Adipocyte (in vitro differentiated cells): ENCODE data around the gene RNF214.
A peak's percentile ranks its signal among the peaks of the same experiment; 100 is the strongest.
"Not testable (repeated sequence)": the region's sequence is repeated elsewhere in the genome, so short reads cannot be mapped to it uniquely, and the experiment has no call there.

Experiments used
- DNase-seq: peaks from one replicate; pipeline ENCODE4 v3.0.0-alpha.2; 2015; ENCODE audit warnings: low read depth
- H3K27me3 ChIP-seq: replicated peaks from 2 replicates; pipeline ENCODE4 v1.7.0; 2013; ENCODE audit warnings: mild to moderate bottlenecking, low read length, moderate library complexity; ENCODE audit not compliant: control insufficient read depth, insufficient read depth
- H3K36me3 ChIP-seq: 2 replicates; pipeline ENCODE4 v1.7.0; 2013; ENCODE audit warnings: low read length, mild to moderate bottlenecking, moderate library complexity; ENCODE audit not compliant: control insufficient read depth, insufficient read depth, severe bottlenecking
- H3K4me1 ChIP-seq: 2 replicates; pipeline ENCODE4 v1.7.0; 2013; ENCODE audit warnings: mild to moderate bottlenecking, low read length, moderate library complexity; ENCODE audit not compliant: control insufficient read depth, insufficient read depth
- H3K4me3 ChIP-seq: 2 replicates; pipeline ENCODE4 v1.7.0; 2013; ENCODE audit warnings: mild to moderate bottlenecking, low read length, moderate library complexity
- H3K9ac ChIP-seq: 2 replicates; pipeline ENCODE4 v1.7.0; 2013; ENCODE audit warnings: mild to moderate bottlenecking, low read length, moderate library complexity
- H3K9me3 ChIP-seq: 2 replicates; pipeline ENCODE4 v1.7.0; 2013; ENCODE audit warnings: mild to moderate bottlenecking, low read length, moderate library complexity; ENCODE audit not compliant: control insufficient read depth

The RNF214 gene

DNA sequence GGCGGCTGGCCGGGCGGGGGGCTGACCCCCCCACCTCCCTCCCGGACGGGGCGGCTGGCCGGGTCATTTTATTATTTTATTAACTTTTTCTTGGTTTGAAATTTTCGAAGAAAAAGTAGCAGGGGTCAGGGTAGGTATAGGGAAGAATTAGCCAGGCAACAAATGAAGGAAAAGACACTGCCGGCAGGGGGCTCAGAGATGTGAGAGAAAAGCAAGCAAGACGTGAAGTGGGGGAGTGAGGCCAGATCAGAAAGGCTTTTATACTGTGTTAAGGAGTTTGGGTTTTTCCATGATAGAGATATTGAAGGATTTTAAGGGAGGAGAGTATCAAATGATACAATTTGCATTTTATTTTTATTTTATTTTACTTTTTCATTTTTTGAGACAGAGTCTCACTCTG lies 19.0 kb downstream of the RNF214 start:
- DNase-seq = no peak
- no peak overlapping the region for H3K4me3 ChIP-seq
- H3K9me3 ChIP-seq = no peaks in the 10 kb centered on the region
- peaks cover 51% of the 10 kb centered on the region for H3K36me3 ChIP-seq
- no peaks in the 10 kb centered on the region for H3K27me3 ChIP-seq
- H3K4me1 ChIP-seq = no peaks in the 10 kb centered on the region
- H3K9ac ChIP-seq = no peak overlapping the region

DNA sequence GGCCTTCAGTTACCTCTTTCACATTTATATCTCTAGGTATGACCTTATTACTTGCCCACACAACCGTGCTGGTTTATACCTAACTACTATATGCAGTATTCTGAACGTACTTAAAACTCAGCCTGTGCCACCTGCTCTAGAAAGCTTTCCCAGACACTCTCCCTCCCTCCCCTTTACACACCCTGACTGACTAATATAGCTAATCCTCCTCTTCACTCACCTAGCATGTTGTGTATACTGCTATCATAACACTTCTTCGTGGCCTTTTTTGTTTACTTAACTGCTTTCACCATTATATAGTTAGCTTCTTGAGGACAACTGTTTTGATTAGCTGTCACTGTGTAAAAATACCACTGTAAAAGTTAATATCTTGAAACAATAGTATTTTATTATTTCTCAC lies 23.5 kb downstream of the RNF214 start:
- DNase-seq = no peak
- Histone ChIP-seq H3K9ac (no peak overlapping the region), H3K27me3 (no peaks in the 10 kb centered on the region), H3K36me3 (peaks cover 24% of the 10 kb centered on the region), H3K4me1 (peaks cover 15% of the 10 kb centered on the region), H3K9me3 (no peaks in the 10 kb centered on the region), H3K4me3 (no peak overlapping the region)

- no peak overlapping the region for H3K4me3 ChIP-seq
- no peak overlapping the region for H3K9ac ChIP-seq
- no peaks in the 10 kb centered on the region for H3K27me3 ChIP-seq
- H3K36me3 ChIP-seq = peaks cover 29% of the 10 kb centered on the region
- DNase-seq = no peak
- H3K9me3 ChIP-seq = no peaks in the 10 kb centered on the region
- H3K4me1 ChIP-seq = peaks cover 15% of the 10 kb centered on the region
These were observed 24.1 kb downstream of the RNF214 start for GRCh38 chr11:117256573-117256972.

DNA sequence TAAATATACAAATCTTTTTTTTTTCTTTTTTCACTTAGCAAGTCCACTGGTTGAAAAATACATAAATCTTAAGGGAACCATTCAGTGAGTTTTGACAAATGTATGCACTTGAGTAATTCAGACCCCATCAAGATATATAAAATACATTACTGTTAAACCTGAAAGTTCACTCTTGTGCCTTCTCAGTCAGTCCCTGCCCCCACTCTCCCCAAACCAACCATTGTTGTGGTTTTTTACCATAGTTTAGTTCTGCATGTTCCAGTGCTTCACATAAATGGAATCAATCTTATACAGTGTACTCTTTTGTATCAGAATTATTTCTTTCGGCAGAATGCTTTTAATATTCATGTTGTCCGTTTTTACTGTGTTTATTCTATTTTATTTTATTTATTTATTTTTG lies 26.1 kb downstream of the RNF214 start:
- Histone ChIP-seq H3K27me3 (no peaks in the 10 kb centered on the region), H3K36me3 (peaks cover 31% of the 10 kb centered on the region), H3K9ac (no peak overlapping the region), H3K4me3 (no peak overlapping the region), H3K4me1 (peaks cover 15% of the 10 kb centered on the region), H3K9me3 (no peaks in the 10 kb centered on the region)
- DNase-seq = no peak

- H3K4me1 ChIP-seq = peaks cover 15% of the 10 kb centered on the region
- DNase-seq = no peak
These were observed 26.9 kb downstream of the RNF214 start for GRCh38 chr11:117259417-117259816.

GRCh38 chr11:117264624-117265323 lies 32.3 kb downstream of the RNF214 start:
- H3K9me3 ChIP-seq, H3K27me3 ChIP-seq, H3K4me3 ChIP-seq, H3K4me1 ChIP-seq, H3K9ac ChIP-seq, DNase-seq: not testable (repeated sequence)
- peaks cover 27% of the 10 kb centered on the region for H3K36me3 ChIP-seq

More at GRCh38 chr11:117259417-117259816, 26.9 kb downstream of the RNF214 start:
- no peaks in the 10 kb centered on the region for H3K27me3 ChIP-seq
- H3K4me3 ChIP-seq = no peak overlapping the region
- H3K9ac ChIP-seq = no peak overlapping the region
- peaks cover 27% of the 10 kb centered on the region for H3K36me3 ChIP-seq
- no peaks in the 10 kb centered on the region for H3K9me3 ChIP-seq

DNA sequence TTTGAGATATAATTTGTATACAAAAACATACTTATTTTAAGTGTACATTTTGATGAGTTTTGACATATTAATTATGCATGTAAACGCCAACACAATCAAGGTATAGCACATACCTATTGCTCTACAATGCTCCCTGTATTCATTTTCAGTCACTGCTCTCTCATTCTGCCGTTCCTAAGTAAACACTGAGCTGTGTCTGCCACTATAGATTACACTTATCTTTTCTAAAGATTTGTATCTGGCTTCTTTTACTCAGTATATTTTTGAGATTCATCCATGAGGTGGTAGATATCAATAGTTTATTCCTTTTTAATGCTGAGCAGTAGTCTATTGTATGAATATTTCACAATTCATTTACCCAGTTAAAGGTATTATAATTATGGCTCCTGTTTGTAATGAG lies 33.3 kb downstream of the RNF214 start:
- Histone ChIP-seq H3K36me3 (peaks cover 27% of the 10 kb centered on the region), H3K4me1 (no peaks in the 10 kb centered on the region), H3K27me3 (no peaks in the 10 kb centered on the region), H3K4me3 (no peak overlapping the region), H3K9ac (no peak overlapping the region), H3K9me3 (no peaks in the 10 kb centered on the region)
- no peak for DNase-seq

- peaks cover 9% of the 10 kb centered on the region for H3K36me3 ChIP-seq
- DNase-seq = no peak
- no peaks in the 10 kb centered on the region for H3K27me3 ChIP-seq
- no peaks in the 10 kb centered on the region for H3K9me3 ChIP-seq
- peaks cover 10% of the 10 kb centered on the region for H3K4me1 ChIP-seq
- no peak overlapping the region for H3K4me3 ChIP-seq
- H3K9ac ChIP-seq = no peak overlapping the region
These were observed 37.4 kb downstream of the RNF214 start for GRCh38 chr11:117269856-117270255.

GRCh38 chr11:117271208-117271607 lies 38.7 kb downstream of the RNF214 start:
- Histone ChIP-seq H3K4me1 (peaks cover 10% of the 10 kb centered on the region), H3K4me3 (no peak overlapping the region), H3K27me3 (no peaks in the 10 kb centered on the region), H3K36me3 (peaks cover 4% of the 10 kb centered on the region), H3K9me3 (no peaks in the 10 kb centered on the region), H3K9ac (no peak overlapping the region)
- DNase-seq = no peak

DNA sequence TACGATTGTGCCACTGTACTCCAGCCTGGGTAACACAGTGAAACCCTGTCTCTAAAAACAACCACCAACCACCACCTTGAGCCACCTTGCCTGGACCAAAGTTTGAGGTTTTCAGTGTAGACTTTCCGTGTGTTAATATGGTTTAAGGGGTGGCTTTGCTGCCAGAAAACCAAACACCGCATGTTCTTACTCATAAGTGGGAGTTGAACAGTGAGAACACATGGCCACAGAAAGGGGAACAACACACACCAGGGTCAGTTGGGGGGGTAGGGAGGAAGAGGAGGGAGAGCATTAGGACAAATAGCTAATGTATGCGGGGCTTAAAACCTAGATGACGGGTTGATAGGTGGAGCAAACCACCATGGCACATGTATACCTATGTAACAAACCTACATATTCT lies 39.7 kb downstream of the RNF214 start:
- not testable (repeated sequence) for H3K36me3 ChIP-seq, H3K9me3 ChIP-seq, H3K4me3 ChIP-seq

DNA sequence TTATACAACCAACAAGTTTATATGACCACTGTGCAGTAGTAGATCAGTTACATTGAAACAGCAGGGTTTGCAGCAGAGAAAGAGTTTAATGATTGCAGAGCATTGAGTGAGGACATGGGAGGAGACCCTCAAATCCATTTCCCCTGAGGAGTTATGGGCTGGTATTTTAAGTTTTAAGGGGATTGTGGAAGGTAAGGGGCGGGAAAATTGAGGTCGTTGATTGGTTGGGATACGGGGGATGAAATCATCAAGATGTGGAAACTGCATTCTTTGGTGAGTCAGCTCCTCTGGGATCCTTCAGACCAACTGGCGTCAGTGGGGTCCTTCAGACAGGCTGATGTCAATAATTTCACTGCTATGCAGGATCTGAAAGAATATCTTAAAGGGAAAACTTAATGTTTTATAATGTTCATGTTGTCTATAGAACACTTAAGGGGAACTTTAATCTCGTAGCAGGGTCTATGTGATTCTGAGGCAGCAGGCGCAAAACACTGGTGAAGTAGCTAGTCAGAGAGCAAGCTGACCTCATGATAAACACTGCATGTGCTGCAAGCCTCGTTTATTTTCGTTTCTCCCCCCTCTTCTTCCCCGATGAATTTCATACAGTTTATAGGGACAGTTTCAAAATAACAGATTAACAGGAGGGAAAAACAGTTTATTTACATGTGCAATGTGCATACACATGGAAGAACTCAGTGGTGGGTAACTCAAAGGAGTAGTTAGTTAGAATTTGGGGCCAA lies 41.2 kb downstream of the RNF214 start:
- peaks cover 10% of the 10 kb centered on the region for H3K4me1 ChIP-seq
- no peaks in the 10 kb centered on the region for H3K36me3 ChIP-seq
- no peak overlapping the region for H3K4me3 ChIP-seq
- peak; percentile 56 for DNase-seq
- peak overlapping the region; percentile 27 for H3K9ac ChIP-seq
- H3K9me3 ChIP-seq = no peaks in the 10 kb centered on the region
- no peaks in the 10 kb centered on the region for H3K27me3 ChIP-seq

More for the DNA sequence above, 39.7 kb downstream of the RNF214 start:
- H3K27me3 ChIP-seq, H3K9ac ChIP-seq, DNase-seq: not testable (repeated sequence)
- peaks cover 10% of the 10 kb centered on the region for H3K4me1 ChIP-seq
